Sigmoid colon (tissue), 7 donors: ENCODE measurements around the gene TXNDC11. TPM values are rescaled to one million over a fixed set of nuclear protein-coding genes. Genes with fewer than 3 reads are reported as not detected.

ENCODE experiments used
- DNase-seq: peaks from one replicate; pipeline ENCODE4 v3.0.0-alpha.2; 2019
- H3K27ac ChIP-seq, 4 donors: fragments of 200-600 bp; sonication (generic); one replicate each; pipeline ENCODE4 v1.5.1; 2016 to 2019; ENCODE audit warnings: mild to moderate bottlenecking in 1 of 4
- H3K27me3 ChIP-seq, 3 donors: fragments of 200-600 bp; sonication (generic); one replicate each; pipeline ENCODE4 v1.5.1; 2019; ENCODE audit warnings: mild to moderate bottlenecking in 1 of 3
- H3K36me3 ChIP-seq, 4 donors: fragments of 200-600 bp; sonication (generic); one replicate each; pipeline ENCODE4 v1.5.1; 2016 to 2019
- H3K4me1 ChIP-seq, 4 donors: fragments of 200-600 bp; sonication (generic); one replicate each; pipeline ENCODE4 v1.5.1; 2017 to 2019
- H3K4me3 ChIP-seq, 4 donors: fragments of 200-600 bp; sonication (generic); one replicate each; pipeline ENCODE4 v1.5.1; 2017 to 2019; ENCODE audit warnings: mild to moderate bottlenecking in 2 of 4, moderate library complexity in 1 of 4
- H3K9me3 ChIP-seq, 4 donors: fragments of 200-600 bp in 3 of 4; sonication (generic) in 3 of 4; one replicate each; pipeline versions ENCODE4 v1.5.1 to v1.6.1; 2013 to 2019
- EP300 ChIP-seq, 4 donors: sonication (generic); formaldehyde crosslinking; IDR thresholded peaks; one replicate each; pipeline ENCODE4 v1.6.1; 2017; ENCODE audit warnings: antibody characterized with exemption in 4 of 4
- POLR2A ChIP-seq, 2 donors: fragments of 450-650 bp; IDR thresholded peaks; one replicate each; pipeline ENCODE4 v1.6.1; 2016; ENCODE audit warnings: antibody characterized with exemption in 2 of 2, mild to moderate bottlenecking in 2 of 2, moderate library complexity in 2 of 2
- POLR2AphosphoS5 ChIP-seq, 4 donors: sonication (generic); formaldehyde crosslinking; IDR thresholded peaks; one replicate each; pipeline ENCODE4 v1.6.1; 2017; ENCODE audit warnings: antibody characterized with exemption in 4 of 4
- WGBS, 2 donors: extraction: QIAGEN DNeasy Blood & Tissue Kit; methylation state at CpG; one replicate each; pipeline ENCODE4 v1.1.7; 2013; 5-methylcytosine and 5-hydroxymethylcytosine counted together
- intact Hi-C: fragments of 100-400 bp; cut with DNase I; formaldehyde crosslinking; loops from one replicate; pipeline ENCODE4 v1.15.1; 2023
- polyA plus RNA-seq, 3 donors: library from polyadenylated mRNA; stranded (reverse); fragments of 200-250 nt; gene quantifications; one replicate each; pipeline ENCODE4 v1.2.3, GENCODE V29; 2013
- total RNA-seq, 4 donors: library from RNA; depleted of rRNA; stranded (reverse); fragments of >200 nt; gene quantifications; one replicate each; pipeline ENCODE4 v1.1.0, GENCODE V29; 2016
- TF ChIP-seq, protein P1 (sequence below), 4 experiments: fragments of 450-650 bp in 3 of 4; fragments of 200-600 bp in 1 of 4; IDR thresholded peaks; one replicate each; pipeline ENCODE4 v1.5.1; 2016 to 2019; ENCODE audit warnings: antibody characterized with exemption in 4 of 4, mild to moderate bottlenecking in 3 of 4, moderate library complexity in 2 of 4
- donor health status: healthy with polysubstance abuse.
- donor health status: Bipolar disorder and iron deficiency.
- donor health status: healthy.

The TXNDC11 gene
- total and polyA plus RNA-seq, 7 donors: 25.3 to 54.0 (median 34.9) TPM

- DNase-seq: peak; percentile 60
- TF ChIP-seq POLR2A (IDR thresholded peaks at IDR 0.05) (no peak), POLR2AphosphoS5 (IDR thresholded peaks at IDR 0.05) (no peak)
- TF ChIP-seq, protein P1, sequence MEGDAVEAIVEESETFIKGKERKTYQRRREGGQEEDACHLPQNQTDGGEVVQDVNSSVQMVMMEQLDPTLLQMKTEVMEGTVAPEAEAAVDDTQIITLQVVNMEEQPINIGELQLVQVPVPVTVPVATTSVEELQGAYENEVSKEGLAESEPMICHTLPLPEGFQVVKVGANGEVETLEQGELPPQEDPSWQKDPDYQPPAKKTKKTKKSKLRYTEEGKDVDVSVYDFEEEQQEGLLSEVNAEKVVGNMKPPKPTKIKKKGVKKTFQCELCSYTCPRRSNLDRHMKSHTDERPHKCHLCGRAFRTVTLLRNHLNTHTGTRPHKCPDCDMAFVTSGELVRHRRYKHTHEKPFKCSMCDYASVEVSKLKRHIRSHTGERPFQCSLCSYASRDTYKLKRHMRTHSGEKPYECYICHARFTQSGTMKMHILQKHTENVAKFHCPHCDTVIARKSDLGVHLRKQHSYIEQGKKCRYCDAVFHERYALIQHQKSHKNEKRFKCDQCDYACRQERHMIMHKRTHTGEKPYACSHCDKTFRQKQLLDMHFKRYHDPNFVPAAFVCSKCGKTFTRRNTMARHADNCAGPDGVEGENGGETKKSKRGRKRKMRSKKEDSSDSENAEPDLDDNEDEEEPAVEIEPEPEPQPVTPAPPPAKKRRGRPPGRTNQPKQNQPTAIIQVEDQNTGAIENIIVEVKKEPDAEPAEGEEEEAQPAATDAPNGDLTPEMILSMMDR (IDR thresholded peaks at IDR 0.05): no peak
- peak overlapping the region in 1 of 4 donors; percentile 18 for H3K27ac ChIP-seq
- H3K9me3 ChIP-seq: no peaks in the 10 kb centered on the region
- intact Hi-C loops: loop anchor here (10.0 kb wide), 1 partner anchor 118 kb away; the partner anchor contains the start of gene ZC3H7A
- peaks cover 7 to 45% (median 25%) of the 10 kb centered on the region in 4 donors for H3K36me3 ChIP-seq
- WGBS, 2 donors: 90 to 93% methylated on average over 14 of the region's 14 CpGs
- H3K27me3 ChIP-seq: no peaks in the 10 kb centered on the region
- H3K4me3 ChIP-seq: no peak overlapping the region
- peaks cover 0 to 61% (median 45%) of the 10 kb centered on the region in 4 donors for H3K4me1 ChIP-seq
Measured at GRCh38 chr16:11676799-11677198, 65.9 kb downstream of the TXNDC11 start.

GRCh38 chr16:11675561-11676511 is 66.8 kb downstream of the TXNDC11 start:
- intact Hi-C loops: loop anchor here (10.0 kb wide), 1 partner anchor 119 kb away; the partner anchor contains the start of gene ZC3H7A
- peaks cover 0 to 62% (median 47%) of the 10 kb centered on the region in 4 donors for H3K4me1 ChIP-seq

DNA sequence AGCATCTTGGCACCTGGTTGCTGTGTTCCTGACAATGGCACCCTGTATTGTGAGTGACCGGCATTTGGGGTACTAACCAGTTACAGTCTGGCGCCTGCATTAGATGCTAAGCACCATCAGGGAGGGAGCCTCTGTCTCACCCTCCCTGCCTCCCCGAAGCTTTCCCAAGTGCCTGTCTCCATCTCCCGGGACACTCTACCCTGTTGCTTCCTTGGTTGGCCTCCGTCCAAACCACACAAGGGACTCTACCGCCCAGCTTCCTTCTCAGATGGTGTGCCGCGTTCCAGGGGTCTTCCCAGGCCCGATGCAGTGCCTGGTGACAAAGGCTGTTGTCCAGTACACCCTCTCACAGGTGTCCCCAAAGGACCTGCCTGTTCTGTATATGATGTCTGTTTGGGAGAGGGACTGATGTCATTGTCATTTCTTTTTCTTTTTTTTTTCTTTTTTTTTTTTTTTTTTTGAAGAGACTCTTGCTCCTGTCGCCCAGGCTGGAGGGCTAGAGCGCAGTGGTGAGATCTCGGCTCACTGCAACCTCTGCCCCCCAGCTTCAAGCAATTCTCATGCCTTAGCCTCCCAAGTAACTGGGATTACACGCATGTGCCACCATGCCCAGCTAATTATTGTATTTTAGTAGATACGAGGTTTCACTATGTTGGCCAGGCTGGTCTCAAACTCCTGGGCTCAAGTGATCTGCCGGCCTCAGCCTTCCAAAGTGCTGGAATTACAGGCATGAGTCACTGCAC is 67.7 kb downstream of the TXNDC11 start:
- Histone ChIP-seq H3K27me3 (no peaks in the 10 kb centered on the region), H3K4me1 (peaks cover 0 to 70% (median 56%) of the 10 kb centered on the region in 4 donors), H3K4me3 (no peak overlapping the region), H3K27ac (peak overlapping the region in 3 of 4 donors; percentile 49 to 54 (median 51)), H3K36me3 (peaks cover 7 to 44% (median 24%) of the 10 kb centered on the region in 4 donors), H3K9me3 (no peaks in the 10 kb centered on the region)
- DNase-seq: no peak
- TF ChIP-seq POLR2AphosphoS5 (IDR thresholded peaks at IDR 0.05) (no peak), POLR2A (IDR thresholded peaks at IDR 0.05) (no peak), EP300 (IDR thresholded peaks at IDR 0.05) (no peak)
- TF ChIP-seq, protein P1 (IDR thresholded peaks at IDR 0.05): no peak
- intact Hi-C loops: loop anchor here (5.0 to 10.0 kb wide), 2 partner anchors 37 to 120 kb away; partner anchors contain the start of gene ZC3H7A
- 39 to 43% methylated on average over 15 of the region's 15 CpGs for WGBS, 2 donors

More at GRCh38 chr16:11675561-11676511, 66.8 kb downstream of the TXNDC11 start:
- no peak for TF ChIP-seq POLR2AphosphoS5 (IDR thresholded peaks at IDR 0.05)
- no peak for TF ChIP-seq POLR2A (IDR thresholded peaks at IDR 0.05)
- no peak for TF ChIP-seq EP300 (IDR thresholded peaks at IDR 0.05)
- TF ChIP-seq, protein P1 (IDR thresholded peaks at IDR 0.05): no peak
- peak; percentile 62 for DNase-seq
- Histone ChIP-seq H3K9me3 (no peaks in the 10 kb centered on the region), H3K27ac (peak overlapping the region in 2 of 4 donors; percentile 15 to 49), H3K36me3 (peaks cover 7 to 45% (median 25%) of the 10 kb centered on the region in 4 donors), H3K4me3 (no peak overlapping the region), H3K27me3 (no peaks in the 10 kb centered on the region)
- WGBS, 2 donors: 51 to 79% methylated on average over 42 of the region's 42 CpGs

- peak overlapping the region; percentile 44 to 54 (median 50) for H3K27ac ChIP-seq
- WGBS, 2 donors: 91 to 93% methylated on average over 25 of the region's 25 CpGs
- intact Hi-C loops: loop anchor here (5.0 to 10.0 kb wide), 2 partner anchors 38 to 121 kb away; partner anchors contain the start of gene ZC3H7A
- H3K4me1 ChIP-seq: peaks cover 0 to 71% (median 62%) of the 10 kb centered on the region in 4 donors
- no peaks in the 10 kb centered on the region for H3K9me3 ChIP-seq
- H3K27me3 ChIP-seq: no peaks in the 10 kb centered on the region
- H3K4me3 ChIP-seq: no peak overlapping the region
- DNase-seq: no peak
- H3K36me3 ChIP-seq: peaks cover 7 to 36% (median 18%) of the 10 kb centered on the region in 4 donors
- no peak for TF ChIP-seq POLR2A (IDR thresholded peaks at IDR 0.05)
- TF ChIP-seq, protein P1 (IDR thresholded peaks at IDR 0.05): no peak
- TF ChIP-seq EP300 (IDR thresholded peaks at IDR 0.05): no peak
- TF ChIP-seq POLR2AphosphoS5 (IDR thresholded peaks at IDR 0.05): no peak
Measured at GRCh38 chr16:11674001-11674817, 68.4 kb downstream of the TXNDC11 start.
